Mesenchymal stem cell (in vitro differentiated cells and primary cell): ENCODE data around the gene SPATA45.

Source experiments
- DNase-seq: peaks from one replicate; pipeline ENCODE4 v3.0.0-alpha.2; 2013
- H2AFZ ChIP-seq: one replicate; pipeline ENCODE4 v1.6.1; 2013; ENCODE audit warnings: low read depth, mild to moderate bottlenecking, control low read depth, inconsistent platforms, low read length, moderate library complexity
- H2AK5ac ChIP-seq: 2 replicates; pipeline ENCODE4 v1.6.1; 2013; ENCODE audit warnings: low read length, moderate library complexity, mild to moderate bottlenecking, inconsistent platforms; ENCODE audit not compliant: severe bottlenecking
- H2BK120ac ChIP-seq: one replicate; pipeline ENCODE4 v1.6.1; 2013; ENCODE audit warnings: low read depth, mild to moderate bottlenecking, inconsistent platforms, low read length, moderate library complexity
- H2BK12ac ChIP-seq, 2 experiments: one replicate each; pipeline ENCODE4 v1.6.1; 2013; ENCODE audit warnings: inconsistent platforms in 2 of 2, low read length in 2 of 2, mild to moderate bottlenecking in 2 of 2, moderate library complexity in 2 of 2, control low read depth in 1 of 2
- H2BK15ac ChIP-seq: one replicate; pipeline ENCODE4 v1.6.1; 2013; ENCODE audit warnings: mild to moderate bottlenecking, low read depth, inconsistent platforms; ENCODE audit not compliant: poor library complexity, severe bottlenecking
- H2BK5ac ChIP-seq: 2 replicates; pipeline ENCODE4 v1.6.1; 2013; ENCODE audit warnings: low read depth, mild to moderate bottlenecking, low read length, control low read depth, inconsistent platforms; ENCODE audit not compliant: poor library complexity, severe bottlenecking
- H3K14ac ChIP-seq, 2 experiments: one replicate each; pipeline ENCODE4 v1.6.1; 2013; ENCODE audit warnings: inconsistent platforms in 2 of 2, low read length in 2 of 2, control low read depth in 1 of 2, mild to moderate bottlenecking in 1 of 2, moderate library complexity in 1 of 2
- H3K18ac ChIP-seq, 2 experiments: one replicate each; pipeline ENCODE4 v1.6.1; 2013; ENCODE audit warnings: inconsistent platforms in 2 of 2, low read length in 2 of 2, control low read depth in 1 of 2, low read depth in 1 of 2, mild to moderate bottlenecking in 1 of 2
- H3K23ac ChIP-seq, 2 experiments: one replicate each; pipeline ENCODE4 v1.6.1; 2013; ENCODE audit warnings: inconsistent platforms in 2 of 2, low read length in 2 of 2, mild to moderate bottlenecking in 2 of 2, moderate library complexity in 2 of 2, control low read depth in 1 of 2
- H3K27ac ChIP-seq: 2 replicates; pipeline ENCODE4 v1.5.1; 2013; ENCODE audit warnings: mild to moderate bottlenecking, moderate library complexity, low read length, control low read depth, inconsistent platforms; ENCODE audit not compliant: poor library complexity, severe bottlenecking
- H3K27me3 ChIP-seq, 2 experiments: 2 replicates each; pipeline versions ENCODE4 v1.6.1 to v1.7.0; 2013; ENCODE audit warnings: low read length in 2 of 2, mild to moderate bottlenecking in 2 of 2, moderate library complexity in 2 of 2, control low read depth in 1 of 2, inconsistent platforms in 1 of 2; ENCODE audit not compliant: control insufficient read depth in 1 of 2, insufficient read depth in 1 of 2
- H3K36me3 ChIP-seq, 2 experiments: 2 replicates each; pipeline versions ENCODE4 v1.6.1 to v1.7.0; 2013; ENCODE audit warnings: low read length in 2 of 2, control low read depth in 1 of 2, inconsistent platforms in 1 of 2, low read depth in 1 of 2, mild to moderate bottlenecking in 1 of 2; ENCODE audit not compliant: insufficient read depth in 2 of 2, control insufficient read depth in 1 of 2
- H3K4ac ChIP-seq, 2 experiments: one replicate each; pipeline ENCODE4 v1.6.1; 2013; ENCODE audit warnings: inconsistent platforms in 2 of 2, low read length in 2 of 2, mild to moderate bottlenecking in 2 of 2, moderate library complexity in 2 of 2, control low read depth in 1 of 2, low read depth in 1 of 2
- H3K4me1 ChIP-seq: 2 replicates; pipeline ENCODE4 v1.6.1; 2013; ENCODE audit warnings: low read depth, low read length, control low read depth; ENCODE audit not compliant: control insufficient read depth, insufficient read depth
- H3K4me2 ChIP-seq: 2 replicates; pipeline ENCODE4 v1.6.1; 2013; ENCODE audit warnings: low read length, mild to moderate bottlenecking, inconsistent platforms; ENCODE audit not compliant: poor library complexity, severe bottlenecking
- H3K4me3 ChIP-seq, 2 experiments: 2 replicates each; pipeline versions ENCODE4 v1.5.1 to v1.7.0; 2013; ENCODE audit warnings: low read length in 2 of 2, mild to moderate bottlenecking in 2 of 2, control low read depth in 1 of 2, low read depth in 1 of 2; ENCODE audit not compliant: insufficient read depth in 1 of 2
- H3K79me1 ChIP-seq: replicated peaks from 2 replicates; pipeline ENCODE4 v1.6.1; 2013; ENCODE audit warnings: mild to moderate bottlenecking, control low read depth, low read length, inconsistent platforms; ENCODE audit not compliant: poor library complexity, severe bottlenecking
- H3K9ac ChIP-seq: 2 replicates; pipeline ENCODE4 v1.7.0; 2013; ENCODE audit warnings: mild to moderate bottlenecking, low read length, moderate library complexity
- H3K9me3 ChIP-seq: 2 replicates; pipeline ENCODE4 v1.7.0; 2013; ENCODE audit warnings: mild to moderate bottlenecking, low read length; ENCODE audit not compliant: control insufficient read depth
- H4K8ac ChIP-seq: one replicate; pipeline ENCODE4 v1.6.1; 2013; ENCODE audit warnings: inconsistent platforms, mild to moderate bottlenecking, low read length, moderate library complexity
- H4K91ac ChIP-seq: one replicate; pipeline ENCODE4 v1.6.1; 2013; ENCODE audit warnings: mild to moderate bottlenecking, low read length, inconsistent platforms
- WGBS: methylation state at CpG from one replicate; pipeline ENCODE4 v1.1.7; 2013; ENCODE audit warnings: mixed read lengths; 5-methylcytosine and 5-hydroxymethylcytosine counted together

The SPATA45 gene

GRCh38 chr1:212816567-212817278 lies 30.7 kb downstream of the SPATA45 start:
- H4K8ac ChIP-seq, result no peak overlapping the region
- H3K14ac ChIP-seq, result no peak overlapping the region
- H2AK5ac ChIP-seq, result no peak overlapping the region
- no peaks in the 10 kb centered on the region for H3K9me3 ChIP-seq
- no peak overlapping the region for H2AFZ ChIP-seq
- no peak overlapping the region for H3K4me2 ChIP-seq
- H2BK15ac ChIP-seq, result no peak overlapping the region
- no peak overlapping the region for H2BK120ac ChIP-seq
- H3K4me1 ChIP-seq, result no peaks in the 10 kb centered on the region
- H4K91ac ChIP-seq, result no peak overlapping the region
- H3K18ac ChIP-seq, result no peak overlapping the region
- no peak overlapping the region for H3K27ac ChIP-seq
- H3K9ac ChIP-seq, result no peak overlapping the region
- H3K36me3 ChIP-seq, result peaks cover 0 to 17% of the 10 kb centered on the region in 2 experiments
- H3K27me3 ChIP-seq, result no peaks in the 10 kb centered on the region
- H2BK12ac ChIP-seq, result no peak overlapping the region
- WGBS, result 84% methylated on average over 3 of the region's 3 CpGs
- H3K4ac ChIP-seq, result no peak overlapping the region
- no peaks in the 10 kb centered on the region for H3K79me1 ChIP-seq
- DNase-seq, result no peak
- H3K4me3 ChIP-seq, result no peak overlapping the region
- no peak overlapping the region for H3K23ac ChIP-seq
- no peak overlapping the region for H2BK5ac ChIP-seq

DNA sequence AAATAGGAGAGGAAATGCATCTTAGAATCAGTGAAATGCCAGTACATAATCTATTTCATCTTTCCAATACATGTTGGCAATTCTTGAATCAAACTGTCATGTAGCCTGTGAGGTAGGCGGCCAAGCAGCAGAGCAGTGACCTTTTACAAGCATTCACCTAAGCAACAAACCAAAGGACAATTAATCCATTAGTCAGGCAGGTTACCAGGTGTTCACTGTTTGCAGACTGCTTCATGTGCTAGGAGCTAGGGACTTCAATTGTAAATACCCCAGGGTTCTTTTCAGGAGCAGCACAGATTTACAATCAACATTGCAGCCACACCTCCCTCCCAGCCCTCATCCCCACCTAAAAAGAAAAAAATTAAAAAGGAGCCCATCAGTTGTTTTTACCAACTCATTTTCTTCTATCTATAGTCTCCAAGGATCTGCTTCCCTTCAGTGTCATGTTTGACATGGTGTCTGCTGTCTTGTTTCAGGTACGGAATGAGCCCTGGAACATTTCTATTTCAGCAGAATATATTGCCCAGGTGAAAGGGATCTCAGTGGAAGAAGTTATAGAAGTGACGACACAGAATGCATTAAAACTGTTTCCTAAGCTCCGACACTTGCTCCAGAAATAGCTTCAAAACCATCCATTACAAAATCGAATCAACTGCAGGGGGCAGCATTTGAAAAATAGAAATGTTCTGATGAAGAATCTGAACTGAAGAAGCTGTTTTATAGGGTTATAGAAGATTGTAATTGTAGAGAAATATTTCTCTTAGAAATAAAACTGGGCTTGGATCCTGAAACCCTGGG lies 32.7 kb downstream of the SPATA45 start:
- Histone ChIP-seq H3K79me1 (no peaks in the 10 kb centered on the region), H4K91ac (no peak overlapping the region), H2BK5ac (no peak overlapping the region), H3K27ac (no peak overlapping the region), H3K4ac (no peak overlapping the region), H3K18ac (no peak overlapping the region), H3K4me2 (no peak overlapping the region), H2AFZ (no peak overlapping the region), H3K27me3 (no peaks in the 10 kb centered on the region), H2BK120ac (no peak overlapping the region), H3K23ac (no peak overlapping the region), H2BK15ac (no peak overlapping the region), H2BK12ac (no peak overlapping the region), H3K4me3 (no peak overlapping the region), H3K36me3 (peaks cover 0 to 17% of the 10 kb centered on the region in 2 experiments), H3K9me3 (no peaks in the 10 kb centered on the region), H3K9ac (no peak overlapping the region), H4K8ac (no peak overlapping the region), H3K14ac (no peak overlapping the region), H2AK5ac (no peak overlapping the region), H3K4me1 (no peaks in the 10 kb centered on the region)
- DNase-seq, result peak; percentile 29
- 100% methylated on average over 2 of the region's 5 CpGs for WGBS

GRCh38 chr1:212805767-212806166 lies 41.7 kb downstream of the SPATA45 start:
- Histone ChIP-seq H3K4me3 (no peak overlapping the region), H2BK5ac (no peak overlapping the region), H4K91ac (no peak overlapping the region), H3K9ac (no peak overlapping the region), H2BK15ac (no peak overlapping the region), H2AFZ (no peak overlapping the region), H2BK12ac (no peak overlapping the region), H3K18ac (no peak overlapping the region), H3K4ac (no peak overlapping the region), H3K14ac (no peak overlapping the region), H4K8ac (no peak overlapping the region), H3K4me1 (no peaks in the 10 kb centered on the region), H3K27ac (no peak overlapping the region), H3K79me1 (no peaks in the 10 kb centered on the region), H3K27me3 (no peaks in the 10 kb centered on the region), H3K36me3 (peaks cover 3 to 67% of the 10 kb centered on the region in 2 experiments), H3K4me2 (no peak overlapping the region), H2BK120ac (no peak overlapping the region), H3K9me3 (no peaks in the 10 kb centered on the region), H3K23ac (no peak overlapping the region), H2AK5ac (no peak overlapping the region)
- DNase-seq, result no peak
- WGBS, result 83% methylated on average over 1 of the region's 3 CpGs

DNA sequence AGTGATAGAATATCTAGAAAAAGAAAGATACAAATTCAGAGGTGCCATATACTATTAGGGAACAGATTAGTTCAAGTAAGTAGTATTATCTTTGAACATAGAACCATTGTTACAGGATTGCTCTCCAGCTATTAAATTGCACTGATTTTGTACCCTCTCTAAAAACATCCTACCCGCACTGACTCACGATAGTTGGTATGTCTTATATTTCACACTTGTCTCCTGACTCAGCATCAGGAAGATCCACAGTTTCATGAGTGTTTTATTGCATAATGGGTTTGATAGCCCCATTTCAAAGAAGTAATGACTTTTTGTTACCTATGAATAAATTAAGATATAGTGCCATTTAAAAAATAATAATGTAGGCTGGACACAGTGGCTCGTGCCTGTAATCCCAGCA lies 49.8 kb downstream of the SPATA45 start:
- H2AK5ac ChIP-seq, result no peak overlapping the region
- no peak overlapping the region for H4K91ac ChIP-seq
- H3K4me2 ChIP-seq, result no peak overlapping the region
- H2AFZ ChIP-seq, result no peak overlapping the region
- no peak overlapping the region for H3K14ac ChIP-seq
- H2BK15ac ChIP-seq, result no peak overlapping the region
- no peak overlapping the region for H3K4me3 ChIP-seq
- H3K36me3 ChIP-seq, result peaks cover 0 to 62% of the 10 kb centered on the region in 2 experiments
- H2BK120ac ChIP-seq, result no peak overlapping the region
- H2BK5ac ChIP-seq, result no peak overlapping the region
- peaks cover 5% of the 10 kb centered on the region for H3K79me1 ChIP-seq
- H3K27ac ChIP-seq, result no peak overlapping the region
- no peaks in the 10 kb centered on the region for H3K4me1 ChIP-seq
- no peak overlapping the region for H2BK12ac ChIP-seq
- no peak for DNase-seq
- H3K27me3 ChIP-seq, result no peaks in the 10 kb centered on the region
- H3K4ac ChIP-seq, result no peak overlapping the region
- no peak overlapping the region for H4K8ac ChIP-seq
- H3K9me3 ChIP-seq, result no peaks in the 10 kb centered on the region
- whole genome bisulfite sequencing, result 80% methylated on average over 3 of the region's 3 CpGs
- no peak overlapping the region for H3K18ac ChIP-seq
- H3K23ac ChIP-seq, result no peak overlapping the region
- H3K9ac ChIP-seq, result no peak overlapping the region
